Uterus (tissue), 2 donors: ENCODE data around the gene ZSCAN30.

Source experiments
- POLR2A ChIP-seq, 2 donors: fragments of 450-650 bp; IDR thresholded peaks; one replicate each; pipeline ENCODE4 v1.6.1; 2016; ENCODE audit warnings: antibody characterized with exemption in 2 of 2, mild to moderate bottlenecking in 1 of 2, moderate library complexity in 1 of 2
- TF ChIP-seq, protein P1 (sequence below), 4 experiments: fragments of 200-600 bp in 2 of 4; fragments of 450-650 bp in 2 of 4; sonication (generic) in 2 of 4; IDR thresholded peaks; one replicate each; pipeline ENCODE4 v1.5.1; 2016 to 2019; ENCODE audit warnings: antibody characterized with exemption in 4 of 4, mild to moderate bottlenecking in 2 of 4, moderate library complexity in 1 of 4

GRCh38 chr18:35283923-35284794, 5.9 kb downstream of the ZSCAN30 start:
- TF ChIP-seq, protein P1, sequence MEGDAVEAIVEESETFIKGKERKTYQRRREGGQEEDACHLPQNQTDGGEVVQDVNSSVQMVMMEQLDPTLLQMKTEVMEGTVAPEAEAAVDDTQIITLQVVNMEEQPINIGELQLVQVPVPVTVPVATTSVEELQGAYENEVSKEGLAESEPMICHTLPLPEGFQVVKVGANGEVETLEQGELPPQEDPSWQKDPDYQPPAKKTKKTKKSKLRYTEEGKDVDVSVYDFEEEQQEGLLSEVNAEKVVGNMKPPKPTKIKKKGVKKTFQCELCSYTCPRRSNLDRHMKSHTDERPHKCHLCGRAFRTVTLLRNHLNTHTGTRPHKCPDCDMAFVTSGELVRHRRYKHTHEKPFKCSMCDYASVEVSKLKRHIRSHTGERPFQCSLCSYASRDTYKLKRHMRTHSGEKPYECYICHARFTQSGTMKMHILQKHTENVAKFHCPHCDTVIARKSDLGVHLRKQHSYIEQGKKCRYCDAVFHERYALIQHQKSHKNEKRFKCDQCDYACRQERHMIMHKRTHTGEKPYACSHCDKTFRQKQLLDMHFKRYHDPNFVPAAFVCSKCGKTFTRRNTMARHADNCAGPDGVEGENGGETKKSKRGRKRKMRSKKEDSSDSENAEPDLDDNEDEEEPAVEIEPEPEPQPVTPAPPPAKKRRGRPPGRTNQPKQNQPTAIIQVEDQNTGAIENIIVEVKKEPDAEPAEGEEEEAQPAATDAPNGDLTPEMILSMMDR (IDR thresholded peaks at IDR 0.05), result no peak
- TF ChIP-seq POLR2A (IDR thresholded peaks at IDR 0.05), result no peak
